ENCODE data around the gene HOXC6.
"Not testable (repeated sequence)": the region's sequence is repeated elsewhere in the genome, so short reads cannot be mapped to it uniquely, and the experiment has no call there.

HOXC6 gene

DNA sequence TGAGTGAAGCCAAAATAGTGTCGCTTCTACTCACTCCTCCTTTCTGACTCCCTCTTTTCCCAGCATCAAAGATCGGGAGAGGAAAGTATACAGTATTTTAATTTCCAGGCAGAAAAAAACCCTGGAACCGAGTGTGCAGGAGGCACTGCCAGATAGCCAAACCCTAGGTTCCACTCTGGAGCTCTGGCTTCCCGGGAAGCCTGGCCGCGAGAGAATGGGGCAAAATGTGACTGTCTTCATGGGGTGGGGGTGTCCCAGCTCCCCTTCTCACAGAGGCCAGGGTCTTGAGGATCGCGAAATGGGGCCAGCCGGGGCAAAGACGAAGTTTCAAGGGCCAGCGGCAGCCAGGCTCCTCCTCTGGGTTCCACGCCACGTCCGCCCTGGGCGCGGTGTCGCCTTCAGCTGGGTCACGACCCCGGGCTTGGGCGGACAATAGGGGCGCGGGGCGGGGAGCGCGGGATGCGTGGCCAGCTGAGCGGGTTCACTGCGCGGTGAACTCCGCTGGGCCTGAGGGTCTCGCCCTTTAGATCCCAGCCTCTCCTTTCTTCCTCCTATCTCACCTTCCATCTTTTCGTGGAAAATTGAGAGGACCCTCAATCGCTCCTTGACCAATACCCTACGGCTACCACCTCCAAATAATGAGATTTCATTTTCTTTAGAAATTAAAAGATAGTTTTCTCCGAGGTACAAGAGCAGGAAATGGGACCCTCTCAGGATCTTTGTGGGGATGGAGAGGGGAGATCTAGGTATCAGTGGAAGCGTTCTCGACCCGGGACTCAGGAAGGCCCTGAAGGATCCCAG lies 32.1 kb downstream of the HOXC6 start:
- DNase-seq: no peak

GRCh38 chr12:54060975-54061778 lies 32.9 kb downstream of the HOXC6 start:
- DNase-seq: no peak

- DNase-seq: no peak
Observed at GRCh38 chr12:54065677-54066076, 37.4 kb downstream of the HOXC6 start.

DNA sequence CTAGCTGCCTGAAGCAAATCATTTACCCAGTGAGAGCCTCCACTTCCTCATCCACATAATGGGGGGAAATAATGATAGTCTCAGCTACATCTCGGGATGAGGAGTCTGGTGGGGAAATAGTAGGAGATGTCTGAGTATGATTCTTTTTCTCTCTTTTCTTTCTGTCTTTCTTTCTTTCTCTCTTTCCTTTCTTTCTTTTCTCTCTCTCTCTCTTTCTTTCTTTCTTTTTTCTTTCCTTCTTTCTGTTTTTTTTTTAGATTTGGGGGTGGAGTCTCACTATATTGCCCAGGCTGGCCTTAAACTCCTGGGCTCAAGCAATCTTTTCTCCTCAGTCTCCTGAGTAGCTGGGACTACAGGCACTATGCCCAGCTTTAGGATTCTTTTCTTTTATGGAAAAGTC lies 38.2 kb downstream of the HOXC6 start:
- DNase-seq: no peak

GRCh38 chr12:54068418-54069070 lies 40.3 kb downstream of the HOXC6 start:
- DNase-seq: no peak

DNA sequence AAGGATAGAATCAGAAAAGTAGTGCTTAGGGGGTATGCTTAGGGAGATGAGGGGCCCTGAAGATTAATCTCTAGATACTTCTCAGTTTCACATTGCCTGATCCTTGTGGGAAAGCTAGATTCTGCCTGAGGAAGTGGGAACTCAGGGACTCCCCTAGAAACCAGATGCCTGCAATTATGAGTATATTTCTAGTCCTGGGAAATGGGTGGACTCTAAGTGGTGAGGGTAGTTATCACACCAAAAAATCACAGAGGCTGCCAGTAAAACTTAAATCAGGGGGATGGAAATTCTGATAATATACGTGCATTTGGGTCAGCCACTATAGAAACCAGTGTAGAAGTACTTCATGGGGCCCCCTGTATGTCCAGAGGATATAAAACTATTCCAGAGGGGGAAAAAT lies 43.7 kb downstream of the HOXC6 start:
- DNase-seq: no peak

DNA sequence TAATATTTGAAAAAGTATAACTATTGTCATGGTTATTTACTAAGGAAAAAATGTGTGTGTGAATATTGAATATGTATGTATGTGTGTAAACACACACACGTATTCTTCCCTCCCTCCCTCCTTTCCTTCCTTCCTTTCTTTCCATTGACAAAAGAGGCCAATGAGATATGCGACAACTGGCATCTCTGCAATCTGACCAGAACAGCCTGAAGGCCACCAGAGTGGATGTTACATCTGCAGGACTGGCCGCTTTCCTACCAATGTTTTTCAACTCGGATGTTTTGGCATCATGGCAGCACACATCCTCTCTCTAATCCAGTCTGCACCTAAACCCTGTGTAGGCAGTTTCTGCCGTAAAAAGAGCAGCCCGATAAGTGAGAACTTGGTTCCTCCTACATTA lies 46.1 kb downstream of the HOXC6 start:
- DNase-seq: no peak

DNA sequence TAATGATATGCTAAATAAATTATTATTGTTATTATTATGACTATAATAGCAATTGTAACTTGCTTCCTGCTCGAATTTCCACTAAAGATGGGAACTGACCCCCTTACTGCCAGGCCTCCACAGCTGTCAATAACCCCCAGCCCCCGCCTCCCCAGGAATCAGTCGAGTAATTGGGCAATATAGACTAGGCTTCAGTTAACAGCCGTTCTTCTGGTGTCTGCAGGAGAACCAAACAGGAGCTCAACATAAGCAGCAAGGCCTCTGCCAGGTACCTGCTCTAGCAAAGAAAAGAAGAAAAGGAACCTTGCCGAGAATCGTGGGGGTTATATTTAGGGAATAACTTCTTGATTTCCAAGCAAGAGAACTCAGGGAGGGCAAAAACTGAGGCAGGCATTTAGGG lies 47.2 kb downstream of the HOXC6 start:
- DNase-seq: no peak

GRCh38 chr12:54075974-54076373 lies 47.7 kb downstream of the HOXC6 start:
- DNase-seq: no peak

DNA sequence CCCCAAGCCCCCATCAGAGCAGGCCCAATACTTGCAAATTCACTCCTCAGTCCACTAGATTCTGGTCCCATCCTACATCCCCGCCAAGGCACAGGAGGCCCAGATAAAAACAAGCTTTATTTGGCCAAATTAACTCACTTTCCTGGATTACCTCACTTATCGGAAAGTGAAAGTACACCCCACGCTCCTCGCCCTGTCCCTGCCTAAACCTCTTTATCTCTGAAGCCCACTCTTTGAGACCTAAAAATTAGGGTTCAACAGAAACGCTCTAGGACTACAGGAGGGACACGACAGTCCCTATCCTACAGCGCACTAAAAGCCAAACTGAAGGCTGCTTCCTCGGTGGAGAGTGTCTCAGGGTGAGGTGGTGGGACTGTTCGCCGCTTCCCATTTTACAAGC lies 49.6 kb downstream of the HOXC6 start:
- DNase-seq: not testable (repeated sequence)

DNA sequence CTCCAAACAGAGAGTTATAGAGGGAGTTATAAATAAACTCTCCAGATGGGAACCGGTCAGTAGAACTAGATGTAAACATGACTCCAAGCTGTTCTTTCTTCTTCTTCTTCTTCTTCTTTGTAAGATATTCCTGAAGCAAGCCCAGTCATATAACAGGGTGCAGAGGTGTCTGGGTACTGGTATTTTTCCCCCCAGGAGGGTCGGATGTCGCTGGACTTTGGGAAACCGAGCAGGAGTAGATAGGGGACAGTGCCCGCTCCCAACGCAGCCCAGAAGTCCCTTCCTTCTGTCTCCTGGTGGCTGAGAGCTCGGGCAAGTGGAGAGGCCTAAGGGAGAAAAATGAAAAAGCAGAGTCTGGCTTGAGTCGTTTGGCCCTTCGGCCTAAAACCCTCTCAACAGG lies 50.9 kb downstream of the HOXC6 start:
- not testable (repeated sequence) for DNase-seq

All from activated CD4-positive, CD25-positive, alpha-beta regulatory T cell treated with anti-CD3 and anti-CD28 coated beads, Interleukin-2, amount 50 U/mL, for 72 hours (primary cell).